GM12873 (cell line): ENCODE measurements around the gene ST6GALNAC6.

Source experiments
- TF ChIP-seq, protein P1 (sequence below): IDR thresholded peaks from 2 replicates; pipeline ENCODE4 v1.5.1; 2012; ENCODE audit warnings: low read depth, mild to moderate bottlenecking, moderate library complexity, low read length, control low read depth; ENCODE audit not compliant: insufficient read depth; ENCODE audit errors: missing control alignments

Gene ST6GALNAC6

DNA sequence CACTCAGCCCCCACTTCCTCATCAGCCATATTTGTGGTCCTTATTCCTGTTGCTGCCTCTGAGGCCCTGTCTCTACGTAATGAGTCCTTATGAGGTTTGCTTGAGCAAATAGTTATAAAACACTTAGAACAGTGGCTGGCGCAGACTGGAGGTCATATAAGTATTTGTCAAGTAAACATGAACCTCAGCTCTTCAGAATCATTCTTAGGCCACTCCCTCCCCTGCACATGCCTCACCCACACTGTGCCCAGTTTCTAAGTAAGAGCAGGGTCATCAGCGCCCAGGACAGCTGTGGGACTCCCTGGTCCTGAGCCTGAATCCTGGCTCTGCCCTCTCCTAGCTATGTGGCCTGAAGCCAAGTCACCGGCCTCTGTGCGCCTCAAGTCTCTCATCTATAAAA, 13.5 kb upstream of the ST6GALNAC6 start:
- TF ChIP-seq, protein P1, sequence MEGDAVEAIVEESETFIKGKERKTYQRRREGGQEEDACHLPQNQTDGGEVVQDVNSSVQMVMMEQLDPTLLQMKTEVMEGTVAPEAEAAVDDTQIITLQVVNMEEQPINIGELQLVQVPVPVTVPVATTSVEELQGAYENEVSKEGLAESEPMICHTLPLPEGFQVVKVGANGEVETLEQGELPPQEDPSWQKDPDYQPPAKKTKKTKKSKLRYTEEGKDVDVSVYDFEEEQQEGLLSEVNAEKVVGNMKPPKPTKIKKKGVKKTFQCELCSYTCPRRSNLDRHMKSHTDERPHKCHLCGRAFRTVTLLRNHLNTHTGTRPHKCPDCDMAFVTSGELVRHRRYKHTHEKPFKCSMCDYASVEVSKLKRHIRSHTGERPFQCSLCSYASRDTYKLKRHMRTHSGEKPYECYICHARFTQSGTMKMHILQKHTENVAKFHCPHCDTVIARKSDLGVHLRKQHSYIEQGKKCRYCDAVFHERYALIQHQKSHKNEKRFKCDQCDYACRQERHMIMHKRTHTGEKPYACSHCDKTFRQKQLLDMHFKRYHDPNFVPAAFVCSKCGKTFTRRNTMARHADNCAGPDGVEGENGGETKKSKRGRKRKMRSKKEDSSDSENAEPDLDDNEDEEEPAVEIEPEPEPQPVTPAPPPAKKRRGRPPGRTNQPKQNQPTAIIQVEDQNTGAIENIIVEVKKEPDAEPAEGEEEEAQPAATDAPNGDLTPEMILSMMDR, result no peak

DNA sequence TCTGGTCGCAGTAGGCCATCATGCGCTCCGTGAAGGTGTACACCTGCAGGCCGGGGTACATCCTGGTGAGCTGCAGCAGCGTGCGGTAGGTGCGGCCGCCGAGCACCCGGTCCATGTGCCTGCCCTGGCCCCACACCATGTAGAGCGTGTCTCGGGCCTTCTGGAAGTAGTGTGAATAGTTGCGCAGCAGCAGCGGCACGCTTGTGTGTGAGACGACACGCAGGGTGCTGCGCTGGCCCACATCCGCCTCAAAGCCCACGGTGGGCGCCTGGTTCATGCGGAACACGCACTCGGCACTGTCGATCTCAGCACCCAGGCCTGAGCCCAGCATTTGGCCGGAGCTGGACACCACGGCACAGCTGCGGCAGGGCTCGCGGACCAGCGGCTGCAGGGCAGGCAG, 12.9 kb upstream of the ST6GALNAC6 start:
- TF ChIP-seq, protein P1, result no peak

DNA sequence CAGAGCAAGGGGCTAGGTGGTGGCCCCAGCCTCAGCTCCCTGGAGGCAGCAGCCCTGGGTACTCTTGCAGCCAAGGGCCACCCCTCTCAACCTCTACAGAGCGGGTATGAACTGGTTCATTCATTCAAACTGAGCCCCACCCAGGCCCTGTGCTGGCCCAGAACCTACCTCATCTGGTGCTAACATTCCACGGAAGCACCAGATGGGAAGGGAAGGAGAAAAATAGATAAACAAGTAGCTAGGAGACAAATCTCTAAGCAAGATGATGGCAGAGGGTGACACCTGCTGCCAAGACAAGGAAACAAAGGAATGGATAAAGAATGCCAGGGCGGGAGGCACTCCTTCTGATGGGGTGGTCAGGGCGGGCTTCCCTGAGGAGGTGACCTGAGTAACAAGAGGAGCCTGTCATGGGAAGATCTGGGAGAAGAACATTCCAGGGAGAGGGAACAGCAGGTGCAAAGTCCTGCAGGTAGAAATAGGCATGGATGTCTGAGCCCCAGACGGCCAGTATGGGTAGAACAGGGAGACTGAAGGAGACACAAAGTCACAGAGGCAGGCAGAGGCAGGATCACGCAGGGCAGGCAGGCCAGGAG, 11.3 kb upstream of the ST6GALNAC6 start:
- TF ChIP-seq, protein P1, result peak; percentile 29

DNA sequence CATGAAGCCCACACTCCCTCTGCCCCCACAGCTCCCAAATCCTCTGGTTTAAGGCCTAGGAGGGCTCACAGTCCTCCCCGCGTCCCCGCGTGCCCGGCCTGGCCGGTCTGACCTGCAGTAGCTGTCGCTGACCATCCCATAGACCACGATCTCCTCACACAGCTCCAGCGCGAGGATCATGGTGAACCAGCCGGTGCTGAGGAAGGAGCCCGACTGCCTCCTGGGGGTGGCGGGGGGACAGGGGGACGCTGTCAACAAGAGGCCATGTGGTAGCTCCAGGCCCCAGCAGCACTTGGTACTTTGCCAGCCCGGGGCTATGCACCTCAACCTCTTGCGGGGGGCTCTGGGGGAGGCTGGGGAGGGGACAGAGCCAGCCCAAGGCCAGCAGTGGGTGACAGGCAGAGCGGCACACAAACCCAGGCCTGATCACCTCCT, 10.5 kb upstream of the ST6GALNAC6 start:
- TF ChIP-seq, protein P1, result no peak

DNA sequence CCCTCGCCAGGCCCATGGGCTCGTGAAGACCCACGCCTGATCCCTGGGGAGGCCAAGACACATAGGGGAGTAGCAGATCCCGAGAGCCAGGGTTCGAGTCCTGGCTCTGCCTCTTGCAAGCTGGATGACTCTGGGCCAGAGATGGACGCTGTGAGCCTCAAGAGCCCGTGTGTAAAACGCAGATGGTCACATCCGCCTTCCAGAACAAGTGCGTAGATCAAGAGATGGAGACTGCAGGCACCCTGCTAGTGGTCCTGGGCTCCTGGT, 9.2 kb upstream of the ST6GALNAC6 start:
- TF ChIP-seq, protein P1, result no peak

DNA sequence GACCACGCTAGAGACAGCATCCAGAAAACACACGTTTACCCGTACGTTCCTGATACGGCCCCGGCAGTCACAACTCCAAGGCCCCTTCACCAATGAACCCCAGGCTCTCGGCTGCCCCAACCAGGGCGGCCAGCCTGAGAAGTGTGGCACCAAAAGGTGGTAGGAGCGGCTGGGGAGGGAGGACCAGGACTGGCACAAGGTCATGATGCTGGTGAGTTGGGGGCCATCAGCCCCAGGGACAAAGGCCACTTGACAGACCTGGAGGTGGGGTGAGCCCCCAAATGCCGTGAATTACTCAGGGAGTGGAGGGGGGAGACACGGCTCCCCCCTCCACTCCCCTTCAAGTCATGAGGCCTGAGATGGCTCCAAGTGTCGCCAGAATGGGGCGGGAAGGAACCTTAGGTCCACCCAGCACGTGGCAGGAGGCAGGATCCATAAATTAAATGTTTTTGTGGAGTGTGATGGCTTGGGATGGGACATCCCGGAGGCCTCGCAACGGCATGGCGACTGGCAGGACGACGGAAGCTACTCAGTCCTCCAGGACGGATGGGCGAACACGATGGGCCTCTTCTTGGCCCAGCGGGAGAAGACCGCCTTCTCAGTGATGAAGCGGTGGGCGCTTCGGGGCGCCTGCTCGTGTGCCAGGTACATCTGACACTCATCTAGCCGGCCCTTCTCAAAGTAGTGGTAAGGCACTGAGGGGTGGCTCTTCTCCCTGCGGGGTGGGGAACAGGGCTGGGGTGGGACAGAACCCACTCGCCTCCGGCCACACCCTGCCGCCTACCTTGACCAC, 8.7 kb upstream of the ST6GALNAC6 start:
- TF ChIP-seq, protein P1, result no peak

DNA sequence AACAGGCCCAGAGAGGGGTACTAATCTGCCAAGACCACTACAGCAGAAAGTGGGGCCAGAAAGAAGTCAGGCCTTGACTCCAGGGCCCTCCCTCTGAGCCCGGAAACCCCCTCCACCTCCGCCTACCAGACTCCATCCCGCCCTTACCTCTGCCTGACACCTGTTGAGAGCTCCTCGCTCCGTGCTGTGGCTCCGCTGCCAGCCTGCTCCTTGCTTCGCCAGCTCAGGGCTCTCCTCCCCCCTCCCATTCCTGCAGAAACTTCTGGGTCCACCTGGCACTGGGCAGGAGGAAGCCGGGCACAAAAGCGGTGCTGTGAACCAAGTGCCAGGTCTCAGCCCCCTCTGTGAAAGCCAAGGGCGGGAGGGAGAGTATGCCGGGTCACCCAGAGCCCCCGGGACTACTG, 6.4 kb upstream of the ST6GALNAC6 start:
- TF ChIP-seq, protein P1, result no peak
